ENCODE results near the gene GPI.

Gene GPI

GRCh38 chr19:34319785-34320184 lies 45.2 kb upstream of the GPI start:
- H3K27ac Mint-ChIP-seq, result no peak overlapping the region
- no peak overlapping the region for H3K4me3 Mint-ChIP-seq

DNA sequence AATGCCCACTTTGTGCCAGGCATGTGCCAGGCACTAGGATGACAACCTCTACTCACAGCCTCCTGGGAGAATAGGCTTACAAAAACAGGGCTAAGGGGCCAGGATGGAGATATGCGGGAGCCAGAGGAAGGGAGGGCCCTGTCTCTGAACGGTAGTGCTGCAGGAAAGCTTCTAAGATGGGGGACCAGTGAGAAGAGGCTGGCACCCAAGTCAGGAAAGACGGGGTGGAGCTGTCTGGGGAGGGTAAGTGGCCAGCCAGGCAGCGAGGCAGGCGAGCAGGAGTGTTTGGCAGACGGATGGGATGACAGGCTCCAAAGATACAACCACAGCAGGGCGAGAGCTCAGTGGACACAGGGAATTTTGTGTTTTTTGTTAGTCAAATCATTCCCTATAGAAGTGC lies 44.7 kb upstream of the GPI start:
- peaks cover 35% of the 10 kb centered on the region for H3K4me1 Mint-ChIP-seq
- peaks cover 39% of the 10 kb centered on the region for H3K36me3 Mint-ChIP-seq (ENCODE audit: low read depth)
- TF ChIP-seq CTCF (IDR thresholded peaks at IDR 0.05), result no peak
- no peaks in the 10 kb centered on the region for H3K27me3 Mint-ChIP-seq (ENCODE audit: low read depth, poor library complexity)
- no peaks in the 10 kb centered on the region for H3K9me3 Mint-ChIP-seq
- no peak overlapping the region for H3K27ac Mint-ChIP-seq
- no peak for DNase-seq
- no peak overlapping the region for H3K4me3 Mint-ChIP-seq

More at GRCh38 chr19:34319785-34320184, 45.2 kb upstream of the GPI start:
- no peak for DNase-seq
- H3K27me3 Mint-ChIP-seq (ENCODE audit: low read depth, poor library complexity), result no peaks in the 10 kb centered on the region
- TF ChIP-seq CTCF (IDR thresholded peaks at IDR 0.05), result no peak
- peaks cover 37% of the 10 kb centered on the region for H3K4me1 Mint-ChIP-seq
- no peaks in the 10 kb centered on the region for H3K9me3 Mint-ChIP-seq
- H3K36me3 Mint-ChIP-seq (ENCODE audit: low read depth), result peaks cover 34% of the 10 kb centered on the region

GRCh38 chr19:34321735-34322134 lies 43.3 kb upstream of the GPI start:
- peaks cover 32% of the 10 kb centered on the region for H3K4me1 Mint-ChIP-seq
- H3K27me3 Mint-ChIP-seq (ENCODE audit: low read depth, poor library complexity), result no peaks in the 10 kb centered on the region
- H3K36me3 Mint-ChIP-seq (ENCODE audit: low read depth), result peaks cover 43% of the 10 kb centered on the region
- no peak for DNase-seq
- no peak overlapping the region for H3K27ac Mint-ChIP-seq
- no peaks in the 10 kb centered on the region for H3K9me3 Mint-ChIP-seq
- H3K4me3 Mint-ChIP-seq, result no peak overlapping the region
- no peak for TF ChIP-seq CTCF (IDR thresholded peaks at IDR 0.05)

DNA sequence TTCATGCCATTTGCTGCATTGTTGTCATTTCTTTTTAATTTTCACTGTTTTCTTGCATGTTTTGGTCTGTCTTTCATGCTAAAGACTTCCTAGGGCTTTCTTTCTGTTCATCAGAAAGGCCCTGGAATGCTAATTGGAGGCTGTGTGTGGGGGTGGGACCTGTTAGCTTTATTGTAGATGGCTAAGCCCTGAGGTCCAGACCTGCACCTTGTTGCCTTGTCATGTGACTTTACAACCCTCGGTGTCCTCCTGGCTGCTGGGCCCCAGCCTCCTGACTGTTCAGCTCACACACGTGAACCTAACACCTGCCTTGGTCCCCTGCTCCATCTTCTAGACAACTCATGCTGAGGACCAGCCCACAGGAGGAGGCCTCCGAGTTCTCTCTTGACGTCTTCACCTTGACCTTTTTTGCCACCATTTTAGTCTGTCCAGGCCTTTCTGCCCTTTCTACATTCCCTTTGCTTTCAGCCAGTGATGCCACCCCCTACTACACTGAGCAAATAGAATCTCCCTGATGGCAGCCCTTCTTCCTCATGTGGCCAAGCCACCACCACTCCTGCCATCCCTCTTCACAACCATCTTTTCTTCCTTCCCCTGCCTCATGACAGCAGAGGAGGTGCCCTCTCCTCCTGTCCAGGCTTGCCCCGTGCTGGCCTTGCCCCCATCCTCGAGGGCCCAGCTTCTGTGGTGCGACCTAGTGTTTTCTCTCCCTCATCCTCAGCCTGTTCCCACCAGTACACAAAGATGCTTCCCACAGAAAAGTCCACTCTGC lies 41.4 kb upstream of the GPI start:
- H3K27me3 Mint-ChIP-seq (ENCODE audit: low read depth, poor library complexity), result no peaks in the 10 kb centered on the region
- peaks cover 57% of the 10 kb centered on the region for H3K36me3 Mint-ChIP-seq (ENCODE audit: low read depth)
- no peak for DNase-seq
- H3K27ac Mint-ChIP-seq, result no peak overlapping the region
- peaks cover 22% of the 10 kb centered on the region for H3K4me1 Mint-ChIP-seq
- TF ChIP-seq CTCF (IDR thresholded peaks at IDR 0.05), result no peak
- H3K4me3 Mint-ChIP-seq, result no peak overlapping the region
- H3K9me3 Mint-ChIP-seq, result no peaks in the 10 kb centered on the region

GRCh38 chr19:34324320-34324719 lies 40.7 kb upstream of the GPI start:
- no peak for TF ChIP-seq CTCF (IDR thresholded peaks at IDR 0.05)
- H3K36me3 Mint-ChIP-seq (ENCODE audit: low read depth), result peaks cover 62% of the 10 kb centered on the region
- H3K27me3 Mint-ChIP-seq (ENCODE audit: low read depth, poor library complexity), result no peaks in the 10 kb centered on the region
- H3K27ac Mint-ChIP-seq, result no peak overlapping the region
- H3K4me3 Mint-ChIP-seq, result no peak overlapping the region
- H3K4me1 Mint-ChIP-seq, result peaks cover 21% of the 10 kb centered on the region
- DNase-seq, result no peak
- H3K9me3 Mint-ChIP-seq, result no peaks in the 10 kb centered on the region

GRCh38 chr19:34325181-34325580 lies 39.8 kb upstream of the GPI start:
- no peaks in the 10 kb centered on the region for H3K9me3 Mint-ChIP-seq
- peaks cover 61% of the 10 kb centered on the region for H3K36me3 Mint-ChIP-seq (ENCODE audit: low read depth)
- H3K4me1 Mint-ChIP-seq, result peaks cover 18% of the 10 kb centered on the region
- no peaks in the 10 kb centered on the region for H3K27me3 Mint-ChIP-seq (ENCODE audit: low read depth, poor library complexity)
- peak overlapping the region; percentile 74 for H3K27ac Mint-ChIP-seq
- DNase-seq, result no peak
- H3K4me3 Mint-ChIP-seq, result no peak overlapping the region
- no peak for TF ChIP-seq CTCF (IDR thresholded peaks at IDR 0.05)
